Measurements from ENCODE around the gene PARD6G.

Gene PARD6G

DNA sequence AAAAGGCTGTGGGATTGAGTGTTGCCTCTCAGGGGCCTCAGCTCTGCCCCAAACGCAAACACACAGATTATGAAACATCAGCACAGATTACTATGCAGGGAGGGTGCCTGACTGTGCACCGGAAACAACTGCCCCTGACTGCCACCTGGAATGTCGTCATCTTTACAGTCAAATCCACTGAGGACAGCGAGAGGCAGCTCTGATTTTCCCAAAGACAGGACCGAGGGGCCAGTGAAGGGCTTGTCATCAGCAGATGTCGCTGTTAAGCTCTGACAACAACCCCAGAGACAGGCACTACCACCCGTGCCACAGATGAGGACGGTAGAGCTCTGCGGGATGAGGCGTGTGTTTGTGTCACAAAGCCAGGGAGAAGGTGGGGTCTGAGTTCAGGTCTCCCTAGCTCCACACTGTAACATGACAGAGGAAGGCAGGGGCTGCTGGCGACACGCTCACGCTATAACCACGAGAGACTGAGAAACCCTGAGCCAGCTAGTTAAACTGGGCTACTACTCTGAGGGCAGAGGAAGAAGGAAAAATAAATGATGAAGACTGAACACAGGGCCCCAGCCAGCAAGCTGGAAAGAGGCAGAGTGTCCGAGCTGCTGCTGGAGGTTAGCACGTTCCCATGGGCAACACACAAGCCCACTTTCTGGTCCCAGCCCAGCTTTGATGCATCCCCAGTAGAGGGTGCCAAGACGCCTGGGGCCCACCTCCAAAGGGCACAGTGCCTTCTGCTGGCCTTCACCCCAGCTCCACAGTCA, 47.0 kb downstream of the PARD6G start:
- H3K4me1 ChIP-seq (ENCODE audit: control insufficient read depth in 1 of 2, insufficient read depth in 1 of 2, low read depth in 1 of 2, low read length in 1 of 2): no peaks in the 10 kb centered on the region
- TF ChIP-seq, protein P1, sequence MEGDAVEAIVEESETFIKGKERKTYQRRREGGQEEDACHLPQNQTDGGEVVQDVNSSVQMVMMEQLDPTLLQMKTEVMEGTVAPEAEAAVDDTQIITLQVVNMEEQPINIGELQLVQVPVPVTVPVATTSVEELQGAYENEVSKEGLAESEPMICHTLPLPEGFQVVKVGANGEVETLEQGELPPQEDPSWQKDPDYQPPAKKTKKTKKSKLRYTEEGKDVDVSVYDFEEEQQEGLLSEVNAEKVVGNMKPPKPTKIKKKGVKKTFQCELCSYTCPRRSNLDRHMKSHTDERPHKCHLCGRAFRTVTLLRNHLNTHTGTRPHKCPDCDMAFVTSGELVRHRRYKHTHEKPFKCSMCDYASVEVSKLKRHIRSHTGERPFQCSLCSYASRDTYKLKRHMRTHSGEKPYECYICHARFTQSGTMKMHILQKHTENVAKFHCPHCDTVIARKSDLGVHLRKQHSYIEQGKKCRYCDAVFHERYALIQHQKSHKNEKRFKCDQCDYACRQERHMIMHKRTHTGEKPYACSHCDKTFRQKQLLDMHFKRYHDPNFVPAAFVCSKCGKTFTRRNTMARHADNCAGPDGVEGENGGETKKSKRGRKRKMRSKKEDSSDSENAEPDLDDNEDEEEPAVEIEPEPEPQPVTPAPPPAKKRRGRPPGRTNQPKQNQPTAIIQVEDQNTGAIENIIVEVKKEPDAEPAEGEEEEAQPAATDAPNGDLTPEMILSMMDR (IDR thresholded peaks at IDR 0.05): no peak
- H3K36me3 ChIP-seq: no peaks in the 10 kb centered on the region
- H3K9me3 ChIP-seq: no peaks in the 10 kb centered on the region
- no peak overlapping the region for H3K27ac ChIP-seq
- H3K27me3 ChIP-seq: peaks cover 18% of the 10 kb centered on the region
- no peak overlapping the region for H3K4me3 ChIP-seq (ENCODE audit: low read depth in 1 of 2, low read length in 1 of 2)

DNA sequence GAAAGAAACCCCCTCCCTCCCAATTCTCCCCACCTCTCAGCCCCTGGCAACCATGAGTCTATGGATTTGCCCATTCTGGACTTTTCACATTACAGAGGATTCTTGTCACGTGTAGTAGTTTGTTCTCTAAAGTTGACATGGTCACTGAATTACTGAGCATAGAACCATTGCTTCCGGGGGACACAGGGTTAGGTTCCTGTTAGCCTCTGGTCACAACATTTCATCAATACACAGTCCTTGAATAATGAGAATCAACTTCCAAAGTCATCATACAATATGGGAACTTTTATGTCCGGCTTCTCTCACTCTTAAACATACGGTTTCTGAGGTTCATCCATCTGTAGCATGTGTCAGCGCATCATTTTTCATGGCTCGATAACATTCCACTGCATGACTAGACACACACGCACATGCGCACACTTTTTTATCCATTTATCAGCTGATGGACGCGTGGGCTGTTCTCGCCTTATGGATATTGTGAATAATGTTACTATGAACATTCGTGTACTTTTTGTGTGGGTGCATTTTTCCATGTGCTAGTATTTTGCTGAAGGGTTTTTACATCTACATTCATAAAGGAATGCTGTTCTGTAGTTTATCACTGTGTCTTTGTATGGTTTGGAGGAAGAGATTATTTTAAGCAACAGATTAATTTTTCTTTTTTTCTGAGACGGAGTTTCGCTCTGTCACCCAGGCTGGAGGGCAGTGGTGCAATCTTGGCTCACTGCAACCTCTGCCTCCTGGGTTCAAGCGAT, 48.1 kb downstream of the PARD6G start:
- Histone ChIP-seq H3K27me3 (peaks cover 18% of the 10 kb centered on the region), H3K27ac (no peak overlapping the region), H3K36me3 (no peaks in the 10 kb centered on the region), H3K4me3 (ENCODE audit: low read depth in 1 of 2, low read length in 1 of 2) (no peak overlapping the region), H3K4me1 (ENCODE audit: control insufficient read depth in 1 of 2, insufficient read depth in 1 of 2, low read depth in 1 of 2, low read length in 1 of 2) (no peaks in the 10 kb centered on the region), H3K9me3 (no peaks in the 10 kb centered on the region)
- TF ChIP-seq, protein P1 (IDR thresholded peaks at IDR 0.05): no peak

DNA sequence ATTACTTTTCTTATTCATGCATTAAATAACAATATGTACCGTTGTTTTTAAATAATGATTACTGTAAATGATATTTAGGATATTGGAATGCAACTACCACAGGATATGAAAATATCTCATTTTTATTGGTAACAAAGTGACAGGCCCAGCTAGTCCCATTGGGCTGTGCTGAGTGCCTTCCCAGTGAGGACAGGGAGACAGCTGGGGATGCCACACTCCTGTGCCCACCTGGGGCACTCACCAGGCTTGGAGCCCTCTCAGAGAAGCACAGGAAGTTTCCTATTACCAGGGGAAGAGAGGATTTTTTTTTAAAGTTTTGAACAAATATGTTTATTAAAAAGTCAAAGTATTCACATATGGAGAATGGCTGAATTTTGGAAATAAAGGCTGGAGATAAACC, 48.9 kb downstream of the PARD6G start:
- TF ChIP-seq, protein P1 (IDR thresholded peaks at IDR 0.05): no peak
- no peak overlapping the region for H3K27ac ChIP-seq
- H3K9me3 ChIP-seq: no peaks in the 10 kb centered on the region
- H3K27me3 ChIP-seq: peaks cover 18% of the 10 kb centered on the region
- H3K4me1 ChIP-seq (ENCODE audit: control insufficient read depth in 1 of 2, insufficient read depth in 1 of 2, low read depth in 1 of 2, low read length in 1 of 2): no peaks in the 10 kb centered on the region
- H3K4me3 ChIP-seq (ENCODE audit: low read depth in 1 of 2, low read length in 1 of 2): no peak overlapping the region
- no peaks in the 10 kb centered on the region for H3K36me3 ChIP-seq

DNA sequence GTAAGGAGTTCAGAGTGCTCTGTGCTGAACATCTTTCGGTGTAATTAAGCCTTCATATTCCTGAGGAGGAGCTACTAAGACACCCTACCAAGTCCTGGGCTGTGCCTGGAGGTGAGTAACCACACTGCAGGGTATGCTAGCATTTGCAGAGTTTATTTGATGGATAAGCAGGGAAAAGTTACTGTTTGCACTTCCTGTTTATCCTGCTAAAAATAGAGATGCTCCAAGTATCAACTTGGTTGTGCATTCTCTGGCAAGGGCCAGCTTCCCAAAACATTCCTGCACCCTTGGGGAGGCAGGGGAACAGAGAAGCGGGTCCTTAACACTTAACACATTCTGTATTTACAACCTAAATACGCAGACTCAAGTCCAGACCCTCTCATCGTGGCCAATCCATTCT, 49.8 kb downstream of the PARD6G start:
- H3K27ac ChIP-seq: no peak overlapping the region
- H3K9me3 ChIP-seq: no peaks in the 10 kb centered on the region
- no peaks in the 10 kb centered on the region for H3K4me1 ChIP-seq (ENCODE audit: control insufficient read depth in 1 of 2, insufficient read depth in 1 of 2, low read depth in 1 of 2, low read length in 1 of 2)
- H3K36me3 ChIP-seq: no peaks in the 10 kb centered on the region
- TF ChIP-seq, protein P1 (IDR thresholded peaks at IDR 0.05): no peak
- H3K27me3 ChIP-seq: peaks cover 18% of the 10 kb centered on the region
- no peak overlapping the region for H3K4me3 ChIP-seq (ENCODE audit: low read depth in 1 of 2, low read length in 1 of 2)

DNA sequence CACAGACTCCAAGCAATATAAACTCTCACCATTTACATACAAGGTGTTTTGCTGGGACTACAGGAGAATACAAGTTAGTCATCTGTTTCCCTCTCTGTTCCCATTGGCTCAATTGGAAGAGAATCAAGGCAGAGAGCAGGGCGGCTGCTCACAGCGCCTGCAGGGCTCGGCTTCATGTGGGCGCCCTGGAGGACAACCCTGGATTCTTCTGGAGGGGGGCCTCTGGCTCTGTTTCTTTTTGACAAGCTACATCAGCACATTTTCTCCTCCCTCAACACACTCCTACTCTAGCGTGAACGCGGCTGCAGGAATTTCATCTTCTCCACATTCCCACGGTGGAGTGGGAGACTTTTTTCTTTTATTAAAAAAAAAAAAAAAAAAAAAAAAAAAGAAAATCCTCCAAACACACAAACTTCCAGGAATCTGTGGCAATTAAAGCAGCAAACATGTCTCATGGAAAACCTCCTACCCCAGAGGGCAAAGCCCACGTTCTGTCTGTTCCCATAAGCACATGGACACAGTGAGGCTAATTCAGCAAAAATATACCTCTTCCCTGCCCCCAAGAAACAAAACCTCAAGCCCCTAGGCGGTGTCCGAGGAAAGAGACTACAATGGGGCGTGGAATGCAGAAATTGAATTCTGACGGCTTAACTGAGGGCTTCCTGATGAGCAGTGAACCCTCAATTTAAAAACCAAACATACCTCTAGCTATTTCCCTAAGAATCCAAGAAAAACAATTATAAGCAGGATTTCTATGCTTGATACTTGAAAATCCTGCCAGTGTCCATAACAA, 50.6 kb downstream of the PARD6G start:
- H3K4me1 ChIP-seq (ENCODE audit: control insufficient read depth in 1 of 2, insufficient read depth in 1 of 2, low read depth in 1 of 2, low read length in 1 of 2): no peaks in the 10 kb centered on the region
- no peaks in the 10 kb centered on the region for H3K36me3 ChIP-seq
- TF ChIP-seq, protein P1 (IDR thresholded peaks at IDR 0.05): no peak
- H3K27me3 ChIP-seq: peaks cover 18% of the 10 kb centered on the region
- H3K4me3 ChIP-seq (ENCODE audit: low read depth in 1 of 2, low read length in 1 of 2): no peak overlapping the region
- H3K9me3 ChIP-seq: no peaks in the 10 kb centered on the region
- H3K27ac ChIP-seq: no peak overlapping the region

Measured in neutrophil (primary cell).